Heart left ventricle (tissue), 13 donors: Measurements from ENCODE around the gene RPL35.

Experiments used
- CTCF ChIP-seq, 12 donors: fragments of 200-600 bp; sonication (generic) in 4 of 12; IDR thresholded peaks; one replicate each; pipeline versions ENCODE4 v1.5.0 to v1.8.0; 2018 to 2022; ENCODE audit warnings: antibody characterized with exemption in 12 of 12, mild to moderate bottlenecking in 5 of 12
- POLR2A ChIP-seq, 2 donors: fragments of 450-650 bp; IDR thresholded peaks; one replicate each; pipeline ENCODE4 v1.6.1; 2017; ENCODE audit warnings: antibody characterized with exemption in 2 of 2, mild to moderate bottlenecking in 2 of 2, moderate library complexity in 2 of 2
- donor health status: ischemic (EF 13 %, LVEDD 7.1; RV severe dilation, severe dysfunction).
- donor health status: DM: no; HTN: yes; CAD: no.
- donor health status: DM: no; HTN: no; CAD: no.
- donor health status: ischemic (EF 25% LVEDD 6.9; RV normal size, moderate dysfunction).
- donor health status: ischemic (EF 25% LVEDD 5.7; RV mildly dilated, moderate dysfunction).
- donor health status: ischemic (EF 35%, LVEDD 5.7; RV mildly dilated, moderate dysfunction).
- donor health status: nonischemic (EF 11% LVEDD 7.7; RV severe dilation, severe dysfunction).
- donor health status: DM: yes; HTN: yes; CAD: no.
- donor health status: PGD.
- donor health status: ischemic (EF 29% LVEDD 5.4; RV normal size, mild dysfunction).
- donor health status: nonischemic (EF 23%, LVEDD 6.1; RV moderate dilation, normal function).

- TF ChIP-seq POLR2A (IDR thresholded peaks at IDR 0.05) (no peak), CTCF (IDR thresholded peaks at IDR 0.05) (no peak)
These were observed 9.5 kb downstream of the RPL35 start for GRCh38 chr9:124852121-124852828.
